WI38 (cell line): Measurements from ENCODE around the gene FOSB.
A peak's percentile ranks its signal among the peaks of the same experiment; 100 is the strongest.

Source experiments
- H3K4me3 ChIP-seq: 2 replicates; pipeline ENCODE4 v1.5.1; 2011; ENCODE audit warnings: low read depth, mild to moderate bottlenecking, control low read depth, low read length
- TF ChIP-seq, protein P1 (sequence below): IDR thresholded peaks from 2 replicates; pipeline ENCODE4 v1.5.1; 2012; ENCODE audit warnings: low read depth, mild to moderate bottlenecking, control low read depth, low read length

Gene FOSB

DNA sequence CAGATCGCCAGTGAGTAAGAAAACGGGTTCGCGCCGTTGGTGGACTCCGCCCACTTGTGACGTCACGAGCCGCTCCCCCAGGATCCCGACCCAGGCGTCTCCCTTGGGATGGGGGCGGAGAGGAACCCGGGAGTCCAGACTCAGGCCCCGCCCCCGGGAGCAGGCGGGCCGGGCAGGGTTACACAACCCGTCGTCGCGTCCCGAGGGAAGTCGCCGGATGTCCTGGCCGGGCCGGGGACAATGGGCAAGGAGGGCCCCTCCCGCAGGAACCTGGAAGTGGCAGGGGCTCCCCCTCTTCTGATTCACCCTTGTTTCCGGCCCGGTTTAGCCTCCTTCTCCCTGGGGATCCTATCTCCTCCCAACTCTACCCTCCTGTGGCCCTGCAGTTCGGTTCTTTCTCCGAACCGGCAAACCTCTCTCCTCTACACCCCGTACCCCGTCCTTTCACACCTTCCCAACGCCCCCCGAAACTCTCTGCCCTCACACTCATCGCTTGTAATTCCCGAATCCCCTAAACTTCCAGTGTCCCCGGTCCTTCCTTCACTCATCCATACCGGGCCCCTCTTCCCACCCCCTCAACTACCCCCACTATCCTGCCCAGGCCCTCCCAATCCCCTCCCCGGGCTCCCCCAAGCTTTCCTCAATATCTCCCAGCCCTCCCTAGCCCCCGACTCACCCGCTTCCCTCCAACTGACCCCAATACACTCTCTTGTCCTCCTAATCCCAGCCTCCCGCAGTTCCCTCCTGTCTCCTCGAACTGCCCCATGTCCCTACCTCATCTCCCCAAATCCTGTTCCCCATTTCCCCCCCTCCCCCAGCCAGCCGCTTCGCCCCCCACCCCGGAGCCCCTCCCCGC is 24.1 kb upstream of the FOSB start:
- TF ChIP-seq, protein P1, sequence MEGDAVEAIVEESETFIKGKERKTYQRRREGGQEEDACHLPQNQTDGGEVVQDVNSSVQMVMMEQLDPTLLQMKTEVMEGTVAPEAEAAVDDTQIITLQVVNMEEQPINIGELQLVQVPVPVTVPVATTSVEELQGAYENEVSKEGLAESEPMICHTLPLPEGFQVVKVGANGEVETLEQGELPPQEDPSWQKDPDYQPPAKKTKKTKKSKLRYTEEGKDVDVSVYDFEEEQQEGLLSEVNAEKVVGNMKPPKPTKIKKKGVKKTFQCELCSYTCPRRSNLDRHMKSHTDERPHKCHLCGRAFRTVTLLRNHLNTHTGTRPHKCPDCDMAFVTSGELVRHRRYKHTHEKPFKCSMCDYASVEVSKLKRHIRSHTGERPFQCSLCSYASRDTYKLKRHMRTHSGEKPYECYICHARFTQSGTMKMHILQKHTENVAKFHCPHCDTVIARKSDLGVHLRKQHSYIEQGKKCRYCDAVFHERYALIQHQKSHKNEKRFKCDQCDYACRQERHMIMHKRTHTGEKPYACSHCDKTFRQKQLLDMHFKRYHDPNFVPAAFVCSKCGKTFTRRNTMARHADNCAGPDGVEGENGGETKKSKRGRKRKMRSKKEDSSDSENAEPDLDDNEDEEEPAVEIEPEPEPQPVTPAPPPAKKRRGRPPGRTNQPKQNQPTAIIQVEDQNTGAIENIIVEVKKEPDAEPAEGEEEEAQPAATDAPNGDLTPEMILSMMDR = no peak
- H3K4me3 ChIP-seq = peak overlapping the region; percentile 53

GRCh38 chr19:45444318-45445041 is 23.3 kb upstream of the FOSB start:
- TF ChIP-seq, protein P1 = no peak
- peak overlapping the region; percentile 20; the same call in 1 of the 2 replicates for H3K4me3 ChIP-seq

DNA sequence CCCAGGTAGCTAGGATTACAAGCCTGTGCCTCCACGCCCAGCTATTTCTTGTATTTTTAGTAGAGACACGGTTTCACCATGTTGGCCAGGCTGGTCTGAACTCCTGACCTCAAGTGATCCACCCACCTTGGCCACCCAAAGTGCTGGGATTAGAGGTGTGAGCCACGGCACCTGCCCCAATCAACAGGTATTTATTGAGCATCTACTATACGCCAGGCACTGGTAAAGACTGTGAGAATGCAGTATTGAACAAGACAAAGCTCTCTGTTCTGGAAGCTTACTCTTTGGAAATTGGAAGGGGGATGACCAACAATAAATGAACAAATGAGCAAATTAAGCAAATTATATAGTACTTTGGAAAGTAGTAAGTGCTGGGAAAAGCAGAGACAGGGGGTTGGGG is 22.7 kb upstream of the FOSB start:
- TF ChIP-seq, protein P1 = no peak
- H3K4me3 ChIP-seq = no peak overlapping the region

DNA sequence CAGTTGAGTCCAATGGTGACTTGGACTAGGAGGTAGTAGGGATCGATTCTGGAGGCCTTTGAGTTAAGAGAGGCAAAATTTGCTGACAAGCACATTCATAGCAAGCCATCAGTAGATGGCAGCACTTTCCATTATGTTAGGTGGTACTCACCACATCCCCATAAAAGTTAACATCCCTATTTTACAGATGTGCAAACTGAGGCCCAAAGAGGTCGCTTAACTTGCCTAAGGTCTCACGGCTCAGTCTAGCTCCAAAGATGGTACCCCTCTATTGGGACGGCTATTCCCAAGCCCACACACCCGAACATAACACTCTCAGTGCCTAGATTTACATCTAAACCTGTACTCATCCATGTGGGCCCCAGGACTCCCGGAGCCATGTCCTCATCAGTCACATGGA is 21.5 kb upstream of the FOSB start:
- TF ChIP-seq, protein P1 = peak; percentile 19; the same call in 1 of the 2 replicates
- no peak overlapping the region for H3K4me3 ChIP-seq

- no peak overlapping the region for H3K4me3 ChIP-seq
- TF ChIP-seq, protein P1 = no peak
Measured at GRCh38 chr19:45446944-45447343, 20.9 kb upstream of the FOSB start.

- no peak overlapping the region for H3K4me3 ChIP-seq
- TF ChIP-seq, protein P1 = no peak
Measured at GRCh38 chr19:45448425-45448756, 19.4 kb upstream of the FOSB start.

- no peak overlapping the region for H3K4me3 ChIP-seq
- TF ChIP-seq, protein P1 = no peak
Measured at GRCh38 chr19:45448887-45449299, 18.9 kb upstream of the FOSB start.
